Liver (tissue), 9 donors: Measurements from ENCODE around the gene INPP5A. TPM values are rescaled to one million over a fixed set of nuclear protein-coding genes. Genes with fewer than 3 reads are reported as not detected.

Experiments
- DNase-seq: peaks from one replicate; pipeline ENCODE4 v3.0.0-alpha.2; 2017; ENCODE audit warnings: low spot score
- H3K27ac ChIP-seq, 2 donors: one replicate each; pipeline ENCODE4 v1.7.0; 2013; ENCODE audit warnings: inconsistent platforms in 2 of 2, low read length in 2 of 2, control low read depth in 1 of 2, low read depth in 1 of 2, mild to moderate bottlenecking in 1 of 2
- H3K27me3 ChIP-seq, 4 donors: one replicate each; pipeline versions ENCODE4 v1.6.1 to v1.7.0; 2013; ENCODE audit warnings: low read length in 3 of 4, inconsistent platforms in 1 of 4, mild to moderate bottlenecking in 1 of 4, moderate library complexity in 1 of 4; ENCODE audit not compliant: control insufficient read depth in 4 of 4, insufficient read depth in 4 of 4
- H3K36me3 ChIP-seq, 4 donors: one replicate each; pipeline versions ENCODE4 v1.6.1 to v1.7.0; 2013; ENCODE audit warnings: low read length in 3 of 4, mild to moderate bottlenecking in 3 of 4, low read depth in 1 of 4, moderate library complexity in 1 of 4; ENCODE audit not compliant: control insufficient read depth in 4 of 4, insufficient read depth in 3 of 4
- H3K4me1 ChIP-seq, 4 donors: one replicate each; pipeline versions ENCODE4 v1.6.1 to v1.7.0; 2013; ENCODE audit warnings: low read length in 3 of 4, mild to moderate bottlenecking in 3 of 4, moderate library complexity in 1 of 4; ENCODE audit not compliant: control insufficient read depth in 4 of 4, insufficient read depth in 4 of 4
- H3K4me3 ChIP-seq, 3 donors: one replicate each; pipeline versions ENCODE4 v1.6.1 to v1.7.0; 2013; ENCODE audit warnings: low read length in 3 of 3, control low read depth in 1 of 3, low read depth in 1 of 3, mild to moderate bottlenecking in 1 of 3
- H3K9ac ChIP-seq, 2 donors: one replicate each; pipeline ENCODE4 v1.7.0; 2013; ENCODE audit warnings: low read length in 2 of 2, mild to moderate bottlenecking in 2 of 2, moderate library complexity in 2 of 2, control low read depth in 1 of 2, low read depth in 1 of 2
- H3K9me3 ChIP-seq, 4 donors: one replicate each; pipeline versions ENCODE4 v1.6.1 to v1.7.0; 2013; ENCODE audit warnings: low read length in 3 of 4; ENCODE audit not compliant: control insufficient read depth in 4 of 4
- ATF3 ChIP-seq: IDR thresholded peaks from 2 replicates; pipeline ENCODE4 v1.6.1; 2016; ENCODE audit warnings: antibody characterized with exemption
- CTCF ChIP-seq: fragments of 150-350 bp; IDR thresholded peaks from 2 replicates; pipeline ENCODE4 v1.5.1; 2017; ENCODE audit warnings: improper control_type of control experiment, low read depth, low read length; ENCODE audit not compliant: missing input control
- EGR1 ChIP-seq, 2 donors: IDR thresholded peaks; 2 replicates each; pipeline ENCODE4 v1.6.1; 2016 to 2018; ENCODE audit warnings: antibody characterized with exemption in 2 of 2, low read depth in 2 of 2
- FOXA1 ChIP-seq: IDR thresholded peaks from 2 replicates; pipeline ENCODE4 v1.6.1; 2016; ENCODE audit warnings: antibody characterized with exemption
- FOXA2 ChIP-seq: IDR thresholded peaks from 2 replicates; pipeline ENCODE4 v1.6.1; 2016; ENCODE audit warnings: antibody characterized with exemption
- GABPA ChIP-seq, 2 donors: IDR thresholded peaks in 1 of 2; conservative IDR thresholded peaks in 1 of 2; 2 replicates each; pipeline ENCODE4 v1.6.1; 2016; ENCODE audit warnings: antibody characterized with exemption in 2 of 2, mild to moderate bottlenecking in 1 of 2, moderate library complexity in 1 of 2
- HNF4A ChIP-seq, 2 donors: conservative IDR thresholded peaks; 2 replicates each; pipeline ENCODE4 v1.6.1; 2016; ENCODE audit warnings: antibody characterized with exemption in 2 of 2, mild to moderate bottlenecking in 2 of 2
- HNF4G ChIP-seq: IDR thresholded peaks from 2 replicates; pipeline ENCODE4 v1.6.1; 2016; ENCODE audit warnings: antibody characterized with exemption
- JUND ChIP-seq, 2 donors: IDR thresholded peaks; 2 replicates each; pipeline ENCODE4 v1.6.1; 2016; ENCODE audit warnings: antibody characterized with exemption in 2 of 2
- MAX ChIP-seq: IDR thresholded peaks from 2 replicates; pipeline ENCODE4 v1.6.1; 2016; ENCODE audit warnings: antibody characterized with exemption
- RAD21 ChIP-seq, 2 donors: IDR thresholded peaks; 2 replicates each; pipeline ENCODE4 v1.6.1; 2016; ENCODE audit warnings: antibody characterized with exemption in 2 of 2, mild to moderate bottlenecking in 2 of 2
- REST ChIP-seq: IDR thresholded peaks from 2 replicates; pipeline ENCODE4 v1.6.1; 2016; ENCODE audit warnings: antibody characterized with exemption, mild to moderate bottlenecking
- RXRA ChIP-seq, 2 donors: IDR thresholded peaks; 2 replicates each; pipeline ENCODE4 v1.6.1; 2017 to 2018; ENCODE audit warnings: antibody characterized with exemption in 2 of 2, mild to moderate bottlenecking in 1 of 2
- SP1 ChIP-seq: IDR thresholded peaks from 2 replicates; pipeline ENCODE4 v1.6.1; 2018; ENCODE audit warnings: antibody characterized with exemption, mild to moderate bottlenecking
- YY1 ChIP-seq: IDR thresholded peaks from 2 replicates; pipeline ENCODE4 v1.6.1; 2016; ENCODE audit warnings: antibody characterized with exemption, mild to moderate bottlenecking
- ZBTB33 ChIP-seq: IDR thresholded peaks from 2 replicates; pipeline ENCODE4 v1.6.1; 2016; ENCODE audit warnings: antibody characterized with exemption
- WGBS: extraction: QIAGEN DNeasy Blood & Tissue Kit; methylation state at CpG from one replicate; pipeline ENCODE4 v1.1.7; 2013; 5-methylcytosine and 5-hydroxymethylcytosine counted together
- polyA plus RNA-seq, 2 donors: library from polyadenylated mRNA; stranded (reverse) in 1 of 2; unstranded in 1 of 2; fragments of 200-250 nt in 1 of 2; fragments of >200 nt in 1 of 2; fragmentation: Nextera tagmentation in 1 of 2; extraction: Ambion mirVana in 1 of 2; gene quantifications; one replicate each; pipeline versions ENCODE4 v1.2.1 to v1.2.3, GENCODE V29; 2013 to 2015
- total RNA-seq, 2 donors: library from RNA; depleted of rRNA; stranded (reverse); fragments of >200 nt; gene quantifications; one replicate each; pipeline ENCODE4 v1.2.3, GENCODE V29; 2014
- donor health status: healthy.
- donor health status: healthy.
- donor health status: healthy.
- donor health status: healthy.
- donor health status: healthy.

INPP5A gene
- total and polyA plus RNA-seq, 4 donors, result 4.3 to 26.5 (median 10.9) TPM

- Histone ChIP-seq H3K36me3 (no peaks in the 10 kb centered on the region), H3K4me1 (peaks cover 0 to 17% (median 4%) of the 10 kb centered on the region in 4 donors)
- DNase-seq, result no peak
Measured at GRCh38 chr10:132624847-132625471, 87.4 kb downstream of the INPP5A start.

GRCh38 chr10:132626019-132626760, 88.6 kb downstream of the INPP5A start:
- no peak for DNase-seq
- TF ChIP-seq FOXA2 (no peak), RXRA (IDR thresholded peaks at IDR 0.05) (no peak), FOXA1 (no peak), REST (no peak), YY1 (no peak), HNF4G (no peak), CTCF (no peak), ZBTB33 (no peak), HNF4A (conservative IDR thresholded peaks at IDR 0.05) (no peak), GABPA (IDR thresholded peaks at IDR 0.05 in 1 of 2, conservative IDR thresholded peaks at IDR 0.05 in 1 of 2) (no peak), JUND (IDR thresholded peaks at IDR 0.05) (no peak), RAD21 (IDR thresholded peaks at IDR 0.05) (no peak), ATF3 (no peak), SP1 (no peak), EGR1 (IDR thresholded peaks at IDR 0.05; ENCODE audit: low read depth in 2 of 2) (no peak)

More at GRCh38 chr10:132624847-132625471, 87.4 kb downstream of the INPP5A start:
- Histone ChIP-seq H3K9ac (no peak overlapping the region), H3K27ac (no peak overlapping the region), H3K4me3 (no peak overlapping the region), H3K27me3 (no peaks in the 10 kb centered on the region), H3K9me3 (peaks cover 0 to 2% (median under 1%) of the 10 kb centered on the region in 4 donors)
- no peak for TF ChIP-seq JUND (IDR thresholded peaks at IDR 0.05)
- no peak for TF ChIP-seq EGR1 (IDR thresholded peaks at IDR 0.05; ENCODE audit: low read depth in 2 of 2)
- TF ChIP-seq FOXA1, result no peak
- TF ChIP-seq CTCF, result no peak
- TF ChIP-seq MAX, result no peak
- TF ChIP-seq RAD21 (IDR thresholded peaks at IDR 0.05), result no peak
- TF ChIP-seq HNF4G, result no peak
- 84% methylated on average over 12 of the region's 12 CpGs for WGBS

More at GRCh38 chr10:132626019-132626760, 88.6 kb downstream of the INPP5A start:
- Histone ChIP-seq H3K36me3 (no peaks in the 10 kb centered on the region), H3K4me1 (peaks cover 0 to 17% (median 4%) of the 10 kb centered on the region in 4 donors), H3K9me3 (peaks cover 0 to 2% (median 0%) of the 10 kb centered on the region in 4 donors), H3K27me3 (no peaks in the 10 kb centered on the region), H3K27ac (no peak overlapping the region), H3K9ac (no peak overlapping the region), H3K4me3 (no peak overlapping the region)
- WGBS, result 92% methylated on average over 24 of the region's 24 CpGs
